Karpas-422 (cell line): ENCODE data around the gene AJAP1. TPM values are rescaled to one million over a fixed set of nuclear protein-coding genes. Genes with fewer than 3 reads are reported as not detected.

Experiments used
- DNase-seq: peaks from one replicate; pipeline ENCODE4 v3.0.0-alpha.2; 2015
- H2AFZ ChIP-seq: fragments of 200-600 bp; sonication (generic); 2 replicates; pipeline ENCODE4 v1.6.1; 2014; ENCODE audit warnings: antibody characterized with exemption, low read length, mixed read lengths
- H3K27ac ChIP-seq: fragments of 200-600 bp; sonication (generic); 2 replicates; pipeline ENCODE4 v1.5.1; 2014; ENCODE audit warnings: mild to moderate bottlenecking, low read length, moderate library complexity
- H3K27me3 ChIP-seq: fragments of 200-600 bp; sonication (generic); 2 replicates; pipeline ENCODE4 v1.6.1; 2014; ENCODE audit warnings: low read length, mixed read lengths
- H3K36me3 ChIP-seq: fragments of 200-600 bp; sonication (generic); 2 replicates; pipeline ENCODE4 v1.6.1; 2014; ENCODE audit warnings: low read length, mixed read lengths; ENCODE audit not compliant: insufficient read depth
- H3K4me1 ChIP-seq: fragments of 200-600 bp; sonication (generic); 2 replicates; pipeline ENCODE4 v1.6.1; 2014; ENCODE audit warnings: mild to moderate bottlenecking, low read length, mixed read lengths
- H3K4me2 ChIP-seq: fragments of 200-600 bp; sonication (generic); 2 replicates; pipeline ENCODE4 v1.6.1; 2014; ENCODE audit warnings: low read length, low read depth, mild to moderate bottlenecking; ENCODE audit not compliant: poor library complexity, severe bottlenecking
- H3K4me3 ChIP-seq: fragments of 200-600 bp; sonication (generic); 2 replicates; pipeline ENCODE4 v1.5.1; 2014; ENCODE audit warnings: mild to moderate bottlenecking, antibody characterized with exemption, low read length, mixed read lengths
- H3K79me2 ChIP-seq: fragments of 200-600 bp; sonication (generic); 2 replicates; pipeline ENCODE4 v1.6.1; 2014; ENCODE audit warnings: mild to moderate bottlenecking, low read length, mixed read lengths
- H3K9ac ChIP-seq: fragments of 200-600 bp; sonication (generic); 2 replicates; pipeline ENCODE4 v1.6.0; 2014; ENCODE audit warnings: low read length
- H3K9me2 ChIP-seq: fragments of 200-600 bp; sonication (generic), shearing (Covaris generic); replicated peaks from 2 replicates; pipeline ENCODE4 v1.6.0; 2014; ENCODE audit warnings: mild to moderate bottlenecking, low read length, moderate library complexity; ENCODE audit not compliant: insufficient read depth
- H3K9me3 ChIP-seq: fragments of 300-700, 200-600 bp; sonication (generic); 2 replicates; pipeline ENCODE4 v1.6.1; 2014; ENCODE audit warnings: low read length, mixed read lengths
- H4K20me1 ChIP-seq: fragments of 200-600 bp; sonication (generic); 2 replicates; pipeline ENCODE4 v1.6.1; 2014; ENCODE audit warnings: mild to moderate bottlenecking, antibody characterized with exemption, low read length, low read depth; ENCODE audit not compliant: insufficient read depth
- total RNA-seq: library from RNA; depleted of rRNA; stranded (reverse); fragments of >200 nt; shearing (Covaris generic); gene quantifications from 2 replicates; pipeline ENCODE4 v1.2.3, GENCODE V29; 2014; ENCODE audit warnings: low replicate concordance; rRNA removed

The AJAP1 gene, protein sequence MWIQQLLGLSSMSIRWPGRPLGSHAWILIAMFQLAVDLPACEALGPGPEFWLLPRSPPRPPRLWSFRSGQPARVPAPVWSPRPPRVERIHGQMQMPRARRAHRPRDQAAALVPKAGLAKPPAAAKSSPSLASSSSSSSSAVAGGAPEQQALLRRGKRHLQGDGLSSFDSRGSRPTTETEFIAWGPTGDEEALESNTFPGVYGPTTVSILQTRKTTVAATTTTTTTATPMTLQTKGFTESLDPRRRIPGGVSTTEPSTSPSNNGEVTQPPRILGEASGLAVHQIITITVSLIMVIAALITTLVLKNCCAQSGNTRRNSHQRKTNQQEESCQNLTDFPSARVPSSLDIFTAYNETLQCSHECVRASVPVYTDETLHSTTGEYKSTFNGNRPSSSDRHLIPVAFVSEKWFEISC
- total RNA-seq, result not detected in 2 replicates

DNA sequence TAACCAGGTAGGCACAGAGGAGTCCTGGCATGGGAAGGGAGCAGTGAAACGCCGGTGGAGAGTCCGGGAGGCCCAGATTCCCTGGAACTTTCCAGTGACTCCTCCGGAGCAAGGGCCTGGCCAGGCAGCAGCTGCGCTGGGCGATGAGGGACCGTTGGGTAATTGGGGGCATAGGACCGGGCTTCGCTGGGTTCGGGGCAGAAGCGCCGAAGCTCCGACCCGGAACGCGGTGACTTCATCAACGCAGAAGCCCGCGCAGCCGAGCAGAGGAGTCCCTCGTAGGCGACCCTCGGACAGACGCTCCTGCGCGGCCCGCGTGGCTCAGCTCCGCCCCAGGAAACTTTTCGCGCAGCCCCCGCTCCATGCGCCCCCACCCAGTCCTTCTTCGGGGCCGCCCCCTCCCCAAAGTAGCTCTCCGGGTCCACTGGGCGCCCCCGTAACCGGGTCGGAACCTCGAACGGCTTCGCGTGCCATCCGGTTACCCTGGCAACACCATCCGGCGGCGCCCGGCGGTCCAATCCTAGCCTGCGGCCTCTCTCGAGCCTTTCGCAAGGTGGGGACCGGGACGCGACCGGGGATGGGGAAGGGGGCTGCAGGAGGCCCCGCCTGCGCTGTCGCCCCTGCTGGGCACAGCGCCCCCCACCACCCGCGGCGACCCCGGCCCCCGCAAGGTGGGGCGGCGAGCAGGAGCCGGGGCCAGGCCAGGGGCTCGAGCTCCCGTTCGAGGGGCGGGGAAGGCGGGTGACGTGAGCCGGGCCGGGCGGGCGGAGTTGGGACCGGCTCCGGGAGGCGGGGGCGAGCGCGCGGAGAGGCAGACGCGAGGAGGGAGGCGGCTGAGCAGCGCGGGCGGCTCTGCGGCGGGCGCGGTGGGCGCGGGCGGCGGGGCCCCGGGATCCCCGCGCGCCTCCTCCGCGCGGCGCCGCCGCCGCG lies at the start of gene AJAP1:
AJAP1 (plus strand) TSS at position 814 of the 930 bp plus-strand sequence. CDS start 817 bp downstream, outside the sequence.
- no peaks in the 10 kb centered on the region for H3K27me3 ChIP-seq
- DNase-seq, result no peak

DNA sequence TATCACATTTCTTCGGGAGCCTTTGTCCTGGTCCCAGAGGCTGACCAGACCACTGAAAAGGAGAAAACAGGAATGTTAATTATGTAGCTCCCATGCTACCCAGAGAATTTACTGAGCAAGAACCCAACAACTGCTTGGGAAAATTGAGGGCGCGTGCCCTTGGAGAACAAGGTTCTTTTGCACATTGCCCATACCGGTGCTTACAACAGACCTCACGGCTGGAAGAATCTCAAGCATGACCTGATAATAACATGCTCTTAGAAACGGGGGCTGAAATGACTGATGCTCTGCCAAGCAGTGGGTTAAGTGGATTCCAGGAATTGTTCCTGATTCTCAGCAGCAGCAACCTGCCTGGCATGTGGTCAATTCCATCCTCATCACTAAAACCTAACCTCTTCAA lies 49.3 kb upstream of the AJAP1 start:
- Histone ChIP-seq H3K27me3 (0 out of 2 replicates have a peak, but pooled peaks cover 2% of the 10 kb centered on the region), H3K4me3 (no peak overlapping the region), H3K79me2 (no peaks in the 10 kb centered on the region), H3K36me3 (no peaks in the 10 kb centered on the region), H3K9me2 (no peaks in the 10 kb centered on the region), H2AFZ (no peak overlapping the region), H3K27ac (no peak overlapping the region), H3K9me3 (peaks cover 10% of the 10 kb centered on the region), H3K4me1 (no peaks in the 10 kb centered on the region), H3K9ac (no peak overlapping the region), H3K4me2 (no peak overlapping the region), H4K20me1 (no peaks in the 10 kb centered on the region)
- DNase-seq, result no peak

More for the DNA sequence above, at the start of gene AJAP1:
- Histone ChIP-seq H3K4me2 (no peak within 1 kb of the TSS), H3K79me2 (no peaks in the 10 kb centered on the region), H3K4me1 (peaks cover 9% of the 10 kb centered on the region), H3K9me2 (no peaks in the 10 kb centered on the region), H3K27ac (no peak within 1 kb of the TSS), H3K4me3 (no peak within 1 kb of the TSS), H2AFZ (no peak within 1 kb of the TSS), H3K9ac (no peak within 1 kb of the TSS), H3K36me3 (no peaks in the 10 kb centered on the region), H3K9me3 (no peaks in the 10 kb centered on the region), H4K20me1 (no peaks in the 10 kb centered on the region)

DNA sequence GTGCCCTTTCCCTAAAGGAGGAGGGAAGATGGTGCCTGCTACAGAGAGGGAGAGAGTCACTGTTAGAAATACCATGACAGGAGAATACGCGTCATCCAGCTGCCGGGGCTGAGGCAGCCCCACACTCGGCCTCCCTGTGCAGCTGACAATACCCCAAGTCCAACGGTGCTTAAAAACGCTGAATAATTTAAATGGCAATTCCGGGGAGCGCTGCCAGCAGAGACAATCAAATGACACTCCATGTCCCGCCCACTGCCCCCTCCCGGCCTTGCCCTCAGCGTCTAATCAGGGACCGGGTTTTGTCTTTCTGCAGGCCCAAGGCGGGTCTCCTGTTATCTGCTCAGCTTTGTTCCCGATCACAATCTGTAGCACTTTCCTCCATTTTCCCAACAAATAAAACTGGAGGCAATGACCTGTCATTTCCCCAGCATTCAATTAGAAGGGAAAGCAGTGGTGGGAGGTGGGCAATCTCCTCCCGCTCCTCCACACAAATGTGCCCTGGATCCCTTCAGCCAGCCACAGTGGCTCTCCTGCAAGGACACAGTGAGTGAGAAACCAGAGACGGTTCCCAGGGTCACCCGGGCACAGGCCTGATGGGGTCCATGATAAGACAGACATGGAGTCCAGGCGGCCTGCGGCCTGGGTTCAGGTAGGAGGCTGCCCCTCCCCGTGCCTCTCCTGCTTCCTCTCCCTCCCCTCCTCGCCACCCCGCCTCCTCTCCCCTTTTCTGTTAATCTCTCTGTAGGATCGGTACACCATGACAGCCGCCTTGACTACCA lies 42.7 kb upstream of the AJAP1 start:
- Histone ChIP-seq H3K36me3 (no peaks in the 10 kb centered on the region; the same call in 1 of the 2 replicates), H4K20me1 (no peaks in the 10 kb centered on the region), H3K27me3 (0 out of 2 replicates have a peak, but pooled peaks cover 2% of the 10 kb centered on the region), H3K27ac (no peak overlapping the region), H3K79me2 (no peaks in the 10 kb centered on the region), H3K9me3 (peaks cover 14% of the 10 kb centered on the region), H3K4me3 (no peak overlapping the region), H3K9ac (no peak overlapping the region), H3K9me2 (no peaks in the 10 kb centered on the region), H3K4me1 (no peaks in the 10 kb centered on the region), H3K4me2 (no peak overlapping the region), H2AFZ (no peak overlapping the region)
- no peak for DNase-seq

DNA sequence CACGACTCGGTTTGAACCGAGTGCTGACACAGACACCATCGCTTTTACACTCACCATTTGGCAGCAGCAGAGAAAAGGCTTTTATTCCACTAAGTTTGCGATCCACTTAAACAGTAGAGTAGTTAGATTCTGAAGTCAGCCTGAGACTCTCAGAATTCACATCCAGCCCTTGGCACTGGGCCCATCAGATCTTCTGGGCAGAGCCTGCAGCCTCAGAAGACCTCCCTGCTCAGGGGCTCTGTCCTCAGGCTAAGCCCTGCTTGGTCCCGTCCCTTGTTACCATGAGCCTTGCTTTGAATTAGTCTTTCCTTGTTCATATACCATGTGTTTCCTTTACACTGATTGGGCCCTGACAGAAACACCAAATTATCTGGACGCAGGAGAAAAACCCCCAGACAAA lies 41.4 kb upstream of the AJAP1 start:
- Histone ChIP-seq H3K27ac (no peak overlapping the region), H3K9me3 (peaks cover 14% of the 10 kb centered on the region), H3K27me3 (0 out of 2 replicates have a peak, but pooled peaks cover 2% of the 10 kb centered on the region), H3K36me3 (no peaks in the 10 kb centered on the region; the same call in 1 of the 2 replicates), H4K20me1 (no peaks in the 10 kb centered on the region), H3K4me2 (no peak overlapping the region), H3K9ac (no peak overlapping the region), H2AFZ (no peak overlapping the region), H3K9me2 (no peaks in the 10 kb centered on the region), H3K79me2 (no peaks in the 10 kb centered on the region), H3K4me1 (no peaks in the 10 kb centered on the region), H3K4me3 (no peak overlapping the region)
- no peak for DNase-seq

DNA sequence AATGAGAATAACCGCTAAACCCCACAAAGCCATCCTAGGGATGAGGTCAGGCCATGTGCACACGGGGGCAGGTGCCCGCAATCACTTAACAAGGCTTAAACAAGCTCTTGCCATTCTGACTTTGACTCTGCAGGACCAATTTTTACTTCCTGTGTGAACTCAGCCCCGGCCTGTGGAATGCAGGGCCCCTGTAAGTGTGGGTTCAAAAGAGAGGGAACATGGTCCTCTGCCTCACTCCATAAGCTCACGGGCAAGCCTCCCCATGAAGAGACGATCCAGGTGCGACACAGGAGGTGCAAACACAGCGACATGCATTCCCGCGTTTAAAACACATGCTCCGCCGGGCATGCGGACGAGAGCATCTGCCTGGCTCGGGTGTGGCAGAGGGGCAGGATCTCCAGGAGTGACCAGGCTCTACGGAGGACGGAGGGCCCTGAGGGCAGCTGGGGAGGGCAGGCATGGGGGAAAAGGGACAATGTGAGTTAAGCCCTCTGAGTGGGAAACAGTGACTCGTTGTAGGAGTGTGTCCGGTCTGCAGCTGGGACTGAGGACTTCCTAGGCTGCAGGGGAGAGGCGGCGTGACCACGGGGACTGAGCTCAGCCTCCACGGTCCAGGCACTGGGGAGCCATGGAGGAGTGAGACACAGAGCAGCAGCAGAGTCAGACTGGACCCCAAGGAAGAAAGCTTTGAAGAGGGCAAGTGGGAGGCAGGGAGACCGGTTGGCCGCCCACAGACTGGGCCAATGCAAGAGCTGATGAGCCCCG lies 40.6 kb upstream of the AJAP1 start:
- H3K36me3 ChIP-seq, result no peaks in the 10 kb centered on the region; the same call in 1 of the 2 replicates
- no peaks in the 10 kb centered on the region for H4K20me1 ChIP-seq
- no peak for DNase-seq
- H2AFZ ChIP-seq, result no peak overlapping the region
- H3K4me2 ChIP-seq, result no peak overlapping the region
- no peaks in the 10 kb centered on the region for H3K79me2 ChIP-seq
- 0 out of 2 replicates have a peak, but pooled peaks cover 2% of the 10 kb centered on the region for H3K27me3 ChIP-seq
- no peak overlapping the region for H3K9ac ChIP-seq
- H3K9me2 ChIP-seq, result no peaks in the 10 kb centered on the region
- H3K9me3 ChIP-seq, result peaks cover 14% of the 10 kb centered on the region
- H3K4me1 ChIP-seq, result no peaks in the 10 kb centered on the region
- H3K27ac ChIP-seq, result no peak overlapping the region
- H3K4me3 ChIP-seq, result no peak overlapping the region

DNA sequence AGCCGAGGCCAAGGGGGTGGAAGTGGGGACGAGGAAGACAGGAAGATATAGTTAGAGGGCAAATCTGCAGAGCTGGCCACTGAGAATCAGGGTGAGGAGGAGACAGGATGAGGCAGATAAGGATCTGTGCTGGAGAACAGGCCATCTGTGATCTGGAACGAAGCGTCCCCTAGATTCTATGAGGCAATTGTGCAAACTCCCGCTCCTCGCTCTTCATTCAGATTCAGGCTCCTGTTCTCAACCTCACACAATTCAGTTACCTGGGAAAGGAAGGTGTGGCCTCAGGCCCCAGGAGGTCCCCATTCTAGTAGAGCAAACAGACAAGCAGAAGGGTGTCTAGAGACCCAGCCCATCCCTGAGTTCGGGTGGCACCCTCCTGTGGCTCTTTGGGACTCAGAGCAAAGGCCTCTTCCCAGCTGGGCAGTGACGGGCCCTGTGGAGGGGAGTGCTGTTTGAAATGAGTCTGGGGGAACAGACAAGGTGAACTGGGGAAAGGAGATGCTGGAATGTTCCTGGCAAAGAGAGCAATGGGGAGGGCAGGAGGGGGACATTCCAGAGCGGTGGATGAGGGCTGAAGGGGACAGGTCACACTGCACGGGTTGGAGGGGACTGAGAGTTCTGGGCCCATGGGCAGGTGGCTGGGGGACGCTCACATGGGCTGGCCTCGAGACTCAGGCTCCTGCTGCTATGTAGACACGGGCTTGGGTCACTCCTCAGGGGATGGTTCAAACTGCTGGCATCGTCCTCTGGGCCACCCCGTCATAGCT lies 39.9 kb upstream of the AJAP1 start:
- peaks cover 10% of the 10 kb centered on the region for H3K9me3 ChIP-seq
- H3K9me2 ChIP-seq, result no peaks in the 10 kb centered on the region
- H3K4me1 ChIP-seq, result no peaks in the 10 kb centered on the region
- H3K36me3 ChIP-seq, result no peaks in the 10 kb centered on the region; the same call in 1 of the 2 replicates
- DNase-seq, result no peak
- H3K27ac ChIP-seq, result no peak overlapping the region
- no peak overlapping the region for H2AFZ ChIP-seq
- H3K9ac ChIP-seq, result no peak overlapping the region
- no peaks in the 10 kb centered on the region for H3K27me3 ChIP-seq
- H3K4me3 ChIP-seq, result no peak overlapping the region
- no peaks in the 10 kb centered on the region for H4K20me1 ChIP-seq
- no peaks in the 10 kb centered on the region for H3K79me2 ChIP-seq
- no peak overlapping the region for H3K4me2 ChIP-seq

DNA sequence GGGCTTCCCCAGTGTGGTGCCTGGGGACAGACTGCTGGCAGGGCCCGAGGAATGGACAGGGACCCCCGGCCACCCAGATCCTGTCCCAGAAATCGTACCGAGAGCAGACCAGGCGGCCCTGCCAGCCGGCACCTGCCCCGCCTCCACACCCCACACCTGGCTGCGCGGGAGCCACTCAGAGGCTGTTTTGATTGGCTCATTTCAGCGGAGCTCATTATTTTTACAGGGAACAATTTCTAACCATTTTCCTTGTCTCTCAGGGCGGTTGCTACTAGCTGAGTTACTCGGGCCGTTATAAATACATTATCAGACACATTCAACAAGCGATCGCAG lies 39.3 kb upstream of the AJAP1 start:
- Histone ChIP-seq H3K27ac (no peak overlapping the region), H3K36me3 (no peaks in the 10 kb centered on the region; the same call in 1 of the 2 replicates), H3K79me2 (no peaks in the 10 kb centered on the region), H3K9me2 (no peaks in the 10 kb centered on the region), H2AFZ (no peak overlapping the region), H3K9ac (no peak overlapping the region), H3K4me1 (no peaks in the 10 kb centered on the region), H3K9me3 (peaks cover 4% of the 10 kb centered on the region; the same call in 1 of the 2 replicates), H3K4me3 (no peak overlapping the region), H3K4me2 (no peak overlapping the region), H4K20me1 (no peaks in the 10 kb centered on the region), H3K27me3 (no peaks in the 10 kb centered on the region)
- no peak for DNase-seq
